ENCODE data around the gene ADGRG6.

Gene ADGRG6

GRCh38 chr6:142376115-142376514 is 74.3 kb downstream of the ADGRG6 start:
- no peak for DNase-seq (ENCODE audit: low read depth)

GRCh38 chr6:142376800-142377496 is 75.1 kb downstream of the ADGRG6 start:
- peak; percentile 74 for DNase-seq (ENCODE audit: low read depth)

- DNase-seq (ENCODE audit: low read depth): no peak
Measured at GRCh38 chr6:142377497-142377848, 75.7 kb downstream of the ADGRG6 start.

GRCh38 chr6:142378138-142378875 is 76.5 kb downstream of the ADGRG6 start:
- peak; percentile 95 for DNase-seq (ENCODE audit: low read depth)

GRCh38 chr6:142380626-142381025 is 78.8 kb downstream of the ADGRG6 start:
- DNase-seq (ENCODE audit: low read depth): no peak

- DNase-seq (ENCODE audit: low read depth): no peak
Measured at GRCh38 chr6:142381181-142381580, 79.4 kb downstream of the ADGRG6 start.

- peak; percentile 73 for DNase-seq (ENCODE audit: low read depth)
Measured at GRCh38 chr6:142381845-142382378, 80.1 kb downstream of the ADGRG6 start.

- peak; percentile 67 for DNase-seq (ENCODE audit: low read depth)
Measured at GRCh38 chr6:142384519-142385254, 82.9 kb downstream of the ADGRG6 start.

- DNase-seq (ENCODE audit: low read depth): no peak
Measured at GRCh38 chr6:142385352-142385751, 83.5 kb downstream of the ADGRG6 start.

- DNase-seq (ENCODE audit: low read depth): no peak
Measured at GRCh38 chr6:142386657-142387056, 84.8 kb downstream of the ADGRG6 start.

- DNase-seq (ENCODE audit: low read depth): peak; percentile 69
Measured at GRCh38 chr6:142387997-142388815, 86.4 kb downstream of the ADGRG6 start.

- no peak for DNase-seq (ENCODE audit: low read depth)
Measured at GRCh38 chr6:142395266-142395665, 93.5 kb downstream of the ADGRG6 start.

GRCh38 chr6:142395768-142396231 is 94.0 kb downstream of the ADGRG6 start:
- no peak for DNase-seq (ENCODE audit: low read depth)

GRCh38 chr6:142398353-142398752 is 96.5 kb downstream of the ADGRG6 start:
- DNase-seq (ENCODE audit: low read depth): no peak

- no peak for DNase-seq (ENCODE audit: low read depth)
Measured at GRCh38 chr6:142399739-142400138, 97.9 kb downstream of the ADGRG6 start.

- DNase-seq (ENCODE audit: low read depth): peak; percentile 89
Measured at GRCh38 chr6:142400495-142400894, 98.7 kb downstream of the ADGRG6 start.

- no peak for DNase-seq (ENCODE audit: low read depth)
Measured at GRCh38 chr6:142401838-142402237, 100.0 kb downstream of the ADGRG6 start.

GRCh38 chr6:142404751-142405150 is 102.9 kb downstream of the ADGRG6 start:
- no peak for DNase-seq (ENCODE audit: low read depth)

GRCh38 chr6:142406131-142406530 is 104.3 kb downstream of the ADGRG6 start:
- no peak for DNase-seq (ENCODE audit: low read depth)

- no peak for DNase-seq (ENCODE audit: low read depth)
Measured at GRCh38 chr6:142407685-142408273, 106.0 kb downstream of the ADGRG6 start.

- DNase-seq (ENCODE audit: low read depth): no peak
Measured at GRCh38 chr6:142408409-142408808, 106.6 kb downstream of the ADGRG6 start.
